Lower lobe of right lung (tissue), 2 donors: ENCODE data around the gene COG6. TPM values are rescaled to one million over a fixed set of nuclear protein-coding genes. Genes with fewer than 3 reads are reported as not detected.

Source experiments
- ATAC-seq, 2 donors: fragments of 200-7000 bp; cut with Tn5 transposase; one replicate each; pipeline ENCODE4 v1.9.1; 2020 to 2022; ENCODE audit warnings: mild to moderate bottlenecking in 2 of 2, moderate library complexity in 2 of 2
- DNase-seq: peaks from one replicate; pipeline ENCODE4 v3.0.0-alpha.2; 2020
- H3K27ac ChIP-seq: fragments of 200-600 bp; one replicate; pipeline ENCODE4 v1.8.0; 2022
- H3K27me3 ChIP-seq: fragments of 200-600 bp; one replicate; pipeline ENCODE4 v1.8.0; 2022; ENCODE audit warnings: low read depth
- H3K36me3 ChIP-seq: fragments of 200-600 bp; one replicate; pipeline ENCODE4 v1.8.0; 2022; ENCODE audit warnings: mild to moderate bottlenecking
- H3K4me1 ChIP-seq: fragments of 200-600 bp; one replicate; pipeline ENCODE4 v1.8.0; 2022
- H3K4me3 ChIP-seq: fragments of 200-600 bp; one replicate; pipeline ENCODE4 v1.8.0; 2022; ENCODE audit warnings: mild to moderate bottlenecking
- H3K9me3 ChIP-seq: fragments of 200-600 bp; one replicate; pipeline ENCODE4 v1.8.0; 2022
- intact Hi-C: fragments of 100-400 bp; cut with DNase I; formaldehyde crosslinking; loops from one replicate; pipeline ENCODE4 v1.11.0; 2022
- total RNA-seq: library from RNA; stranded (reverse); fragmentation: NEBNext Ultra II Directional; extraction: Animal tissue kit (Norgen Biotek cat#: 25700); gene quantifications from one replicate; pipeline ENCODE4 v1.2.1, GENCODE V29; 2021
- TF ChIP-seq, protein P1 (sequence below): fragments of 200-600 bp; IDR thresholded peaks from one replicate; pipeline ENCODE4 v1.8.0; 2022; ENCODE audit warnings: antibody characterized with exemption, mild to moderate bottlenecking
- donor health status: DM: no; HTN: yes; CAD: no; lungs with severe emphysema.

COG6 gene
- total RNA-seq, 1 donor from 2014 or later, result 28.6 TPM

DNA sequence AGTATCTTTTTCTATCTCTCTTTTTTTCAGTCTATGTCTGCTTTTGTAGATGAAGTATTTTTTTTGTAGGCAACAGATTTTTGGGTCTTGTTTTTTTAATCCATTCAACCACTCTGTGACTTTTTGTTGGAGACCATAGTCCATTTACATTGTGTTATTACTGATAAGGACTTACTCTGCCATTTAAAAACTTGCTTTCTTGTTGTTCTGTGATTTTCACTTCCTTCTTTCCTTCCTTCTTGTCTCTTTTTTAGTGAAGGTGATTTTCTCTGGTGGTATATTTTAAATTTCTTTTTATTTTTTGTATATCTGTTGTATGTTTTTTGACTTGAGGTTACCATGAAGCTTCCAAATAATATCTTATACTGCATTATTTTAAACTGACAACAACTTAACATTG lies 79.5 kb downstream of the COG6 start:
- ATAC-seq (no peak), DNase-seq (no peak)
- Histone ChIP-seq H3K27ac (no peak overlapping the region), H3K36me3 (peaks cover 25% of the 10 kb centered on the region), H3K4me3 (no peak overlapping the region), H3K9me3 (no peaks in the 10 kb centered on the region), H3K27me3 (no peaks in the 10 kb centered on the region), H3K4me1 (no peaks in the 10 kb centered on the region)
- TF ChIP-seq, protein P1, sequence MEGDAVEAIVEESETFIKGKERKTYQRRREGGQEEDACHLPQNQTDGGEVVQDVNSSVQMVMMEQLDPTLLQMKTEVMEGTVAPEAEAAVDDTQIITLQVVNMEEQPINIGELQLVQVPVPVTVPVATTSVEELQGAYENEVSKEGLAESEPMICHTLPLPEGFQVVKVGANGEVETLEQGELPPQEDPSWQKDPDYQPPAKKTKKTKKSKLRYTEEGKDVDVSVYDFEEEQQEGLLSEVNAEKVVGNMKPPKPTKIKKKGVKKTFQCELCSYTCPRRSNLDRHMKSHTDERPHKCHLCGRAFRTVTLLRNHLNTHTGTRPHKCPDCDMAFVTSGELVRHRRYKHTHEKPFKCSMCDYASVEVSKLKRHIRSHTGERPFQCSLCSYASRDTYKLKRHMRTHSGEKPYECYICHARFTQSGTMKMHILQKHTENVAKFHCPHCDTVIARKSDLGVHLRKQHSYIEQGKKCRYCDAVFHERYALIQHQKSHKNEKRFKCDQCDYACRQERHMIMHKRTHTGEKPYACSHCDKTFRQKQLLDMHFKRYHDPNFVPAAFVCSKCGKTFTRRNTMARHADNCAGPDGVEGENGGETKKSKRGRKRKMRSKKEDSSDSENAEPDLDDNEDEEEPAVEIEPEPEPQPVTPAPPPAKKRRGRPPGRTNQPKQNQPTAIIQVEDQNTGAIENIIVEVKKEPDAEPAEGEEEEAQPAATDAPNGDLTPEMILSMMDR, result no peak
- intact Hi-C loops, result no loop called here

DNA sequence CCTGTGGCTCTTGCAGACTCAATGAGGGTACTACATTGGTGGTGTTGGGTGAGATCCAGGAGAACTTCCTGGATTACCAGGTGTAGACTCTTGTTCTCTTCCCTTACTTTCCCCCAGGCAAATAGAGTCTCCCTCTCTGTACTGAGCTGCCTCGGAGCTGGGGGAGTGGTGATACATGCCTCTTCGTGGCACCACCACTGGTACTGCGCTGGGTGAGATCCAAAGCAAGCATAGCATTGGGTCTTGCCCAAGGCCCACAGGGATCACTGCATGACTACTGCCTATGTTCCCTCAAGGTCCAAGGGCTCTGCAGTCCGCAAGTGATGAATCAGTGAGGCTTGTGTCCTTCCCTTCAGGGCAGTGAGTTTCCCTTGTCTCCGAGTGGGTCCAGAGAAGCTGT lies 81.6 kb downstream of the COG6 start:
- Histone ChIP-seq H3K4me3 (no peak overlapping the region), H3K27me3 (no peaks in the 10 kb centered on the region), H3K9me3 (no peaks in the 10 kb centered on the region), H3K4me1 (no peaks in the 10 kb centered on the region), H3K36me3 (peaks cover 23% of the 10 kb centered on the region), H3K27ac (no peak overlapping the region)
- DNase-seq, result no peak
- TF ChIP-seq, protein P1, result no peak
- ATAC-seq, result no peak
- intact Hi-C loops, result no loop called here

DNA sequence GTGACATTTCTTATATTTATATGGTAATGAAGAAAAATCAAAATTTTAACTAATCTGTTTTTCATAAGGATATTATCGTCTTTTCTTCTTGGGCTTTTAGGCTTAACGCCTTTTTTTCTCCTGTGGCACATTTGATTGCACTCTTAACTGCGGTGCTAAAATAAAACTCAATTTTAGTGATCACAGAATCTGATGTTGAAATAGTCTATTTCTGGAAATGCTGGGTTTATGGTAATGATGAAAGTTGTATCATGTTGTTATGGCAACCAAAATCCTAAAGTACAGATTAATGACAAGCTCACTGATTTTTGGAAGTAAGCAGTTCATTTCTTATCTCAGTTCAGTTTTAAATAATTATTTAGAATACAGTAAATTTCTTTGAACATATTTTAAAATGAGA lies 85.3 kb downstream of the COG6 start:
- H3K4me3 ChIP-seq, result no peak overlapping the region
- no peaks in the 10 kb centered on the region for H3K9me3 ChIP-seq
- DNase-seq (no peak), ATAC-seq (no peak)
- H3K27ac ChIP-seq, result no peak overlapping the region
- intact Hi-C loops, result no loop called here
- TF ChIP-seq, protein P1, result no peak
- H3K27me3 ChIP-seq, result no peaks in the 10 kb centered on the region
- no peaks in the 10 kb centered on the region for H3K4me1 ChIP-seq
- H3K36me3 ChIP-seq, result peaks cover 11% of the 10 kb centered on the region

DNA sequence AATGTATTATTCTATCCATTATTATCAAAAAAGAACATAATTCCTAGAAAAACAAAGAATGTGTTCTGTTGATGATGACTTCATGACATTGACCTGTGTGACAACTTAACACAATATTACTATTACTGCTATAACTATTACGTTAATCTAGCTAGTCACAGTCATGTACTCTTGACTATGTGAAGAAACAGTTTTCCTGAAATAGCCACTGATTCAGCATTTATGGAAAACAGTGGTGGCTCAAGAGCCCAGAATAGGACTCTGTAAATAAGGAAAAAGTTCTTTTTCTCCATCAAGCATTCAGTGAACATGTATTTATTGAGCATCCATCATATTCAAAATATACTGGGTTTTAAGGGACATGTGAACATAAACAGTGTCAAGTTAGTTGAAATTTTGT lies 93.5 kb downstream of the COG6 start:
- ATAC-seq, result no peak

DNA sequence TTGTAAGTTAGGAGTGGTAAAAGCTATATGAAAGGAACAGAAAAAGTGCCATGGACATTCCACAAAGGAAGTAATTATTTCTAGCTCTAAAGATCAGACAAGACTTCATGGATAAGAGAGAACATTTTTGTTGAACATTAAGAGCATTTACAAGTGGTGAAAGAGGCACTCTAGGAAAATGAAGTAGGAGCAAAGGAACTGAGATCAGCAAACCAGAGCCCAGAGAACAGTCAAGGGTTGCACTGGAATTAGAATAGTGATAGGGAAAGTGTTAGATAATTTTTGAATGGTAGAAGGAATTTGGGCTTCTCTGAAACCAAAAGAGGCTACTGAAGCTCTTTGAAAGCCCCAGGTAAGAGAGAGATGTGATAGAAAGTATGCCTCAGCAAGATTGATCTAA lies 94.1 kb downstream of the COG6 start:
- H3K27ac ChIP-seq, result no peak overlapping the region
- H3K4me3 ChIP-seq, result no peak overlapping the region
- intact Hi-C loops, result no loop called here
- peaks cover 4% of the 10 kb centered on the region for H3K36me3 ChIP-seq
- H3K27me3 ChIP-seq, result no peaks in the 10 kb centered on the region
- TF ChIP-seq, protein P1, result no peak
- DNase-seq (no peak), ATAC-seq (peak in 1 of 2 donors; percentile 55)
- H3K4me1 ChIP-seq, result no peaks in the 10 kb centered on the region
- H3K9me3 ChIP-seq, result no peaks in the 10 kb centered on the region

More for the DNA sequence above, 93.5 kb downstream of the COG6 start:
- H3K36me3 ChIP-seq, result peaks cover 4% of the 10 kb centered on the region
- no peaks in the 10 kb centered on the region for H3K4me1 ChIP-seq
- no peaks in the 10 kb centered on the region for H3K9me3 ChIP-seq
- TF ChIP-seq, protein P1, result no peak
- H3K4me3 ChIP-seq, result no peak overlapping the region
- no peaks in the 10 kb centered on the region for H3K27me3 ChIP-seq
- DNase-seq, result no peak
- intact Hi-C loops, result no loop called here
- H3K27ac ChIP-seq, result no peak overlapping the region

DNA sequence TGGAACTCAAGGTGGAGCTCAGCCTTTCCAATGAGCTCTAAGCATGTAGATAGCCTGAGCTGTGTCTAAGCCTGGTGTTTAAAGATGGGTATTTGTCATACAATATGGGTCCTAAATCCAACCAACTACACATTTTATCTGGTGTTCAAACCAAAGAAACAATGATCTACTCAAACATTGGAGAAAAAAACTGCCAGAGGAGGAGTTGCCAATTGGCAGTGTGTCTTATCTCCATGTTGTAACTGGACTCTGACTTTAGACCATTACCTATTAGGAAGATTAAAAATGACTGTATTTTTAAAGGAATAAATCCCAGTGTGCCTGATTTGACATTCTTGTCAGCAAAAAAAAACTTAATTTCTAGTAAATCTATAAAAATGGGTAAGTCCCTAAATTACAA lies 96.3 kb downstream of the COG6 start:
- H3K36me3 ChIP-seq, result peaks cover 4% of the 10 kb centered on the region
- H3K4me1 ChIP-seq, result no peaks in the 10 kb centered on the region
- H3K9me3 ChIP-seq, result no peaks in the 10 kb centered on the region
- no peak overlapping the region for H3K4me3 ChIP-seq
- no peak overlapping the region for H3K27ac ChIP-seq
- intact Hi-C loops, result no loop called here
- TF ChIP-seq, protein P1, result no peak
- ATAC-seq (no peak), DNase-seq (no peak)
- H3K27me3 ChIP-seq, result no peaks in the 10 kb centered on the region
